Measurements from ENCODE around the gene RASAL2. TPM values are rescaled to one million over a fixed set of nuclear protein-coding genes. Genes with fewer than 3 reads are reported as not detected.

RASAL2 gene
- total and polyA plus RNA-seq, 2 of the 4 experiments (the other 2 are of a cell fraction): 13.1 to 20.6 TPM

DNA sequence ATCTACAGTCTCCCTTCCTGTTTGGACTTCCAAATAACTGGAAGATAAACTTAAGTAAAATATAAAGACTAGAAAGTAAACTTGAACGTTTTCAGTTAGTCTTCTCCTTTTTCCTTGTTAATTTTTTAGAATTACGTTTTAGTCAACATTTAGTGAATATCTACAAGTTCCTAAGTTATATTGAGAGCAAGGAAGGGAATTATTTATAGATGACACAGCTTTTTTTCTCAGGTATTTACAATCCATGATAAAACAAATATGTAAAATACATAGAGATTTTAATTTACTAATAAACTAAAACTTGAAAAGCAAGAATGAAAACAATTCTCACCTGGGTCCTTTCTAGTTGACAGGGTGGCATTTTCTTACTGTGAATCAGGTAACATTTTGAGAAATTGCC is 313.3 kb downstream of the RASAL2 start:
- Histone ChIP-seq H3K27ac (ENCODE audit: insufficient read depth, low read length) (no peak overlapping the region), H3K79me1 (ENCODE audit: low read depth in 1 of 2, low read length in 2 of 2) (peaks cover 7 to 15% of the 10 kb centered on the region in 2 experiments; a peak in 2 of 4 replicates), H4K5ac (ENCODE audit: low read depth, low read length) (no peak overlapping the region), H2BK5ac (ENCODE audit: low read depth, low read length, poor library complexity, severe bottlenecking) (no peak overlapping the region), H2AK5ac (ENCODE audit: low read depth, low read length) (no peak overlapping the region), H3K9me1 (ENCODE audit: insufficient read depth, low read length) (0 out of 2 replicates have a peak, but pooled peaks cover 5% of the 10 kb centered on the region), H3K4me1 (ENCODE audit: control insufficient read depth, insufficient read depth, low read length) (peaks cover 3% of the 10 kb centered on the region; the same call in 1 of the 2 replicates), H2BK15ac (ENCODE audit: low read depth, low read length) (no peak overlapping the region), H3K4ac (ENCODE audit: low read depth, low read length) (no peak overlapping the region), H2AFZ (replicated peaks; ENCODE audit: low read length, poor library complexity) (no peak overlapping the region), H3K56ac (ENCODE audit: extremely low read depth, insufficient read depth, low read length) (no peak overlapping the region), H3K36me3 (ENCODE audit: control insufficient read depth, insufficient read depth, low read length) (no peaks in the 10 kb centered on the region), H2BK20ac (ENCODE audit: low read depth, low read length) (no peak overlapping the region), H3K23ac (ENCODE audit: low read depth, low read length) (no peak overlapping the region), H4K91ac (ENCODE audit: insufficient read depth, low read depth, low read length) (no peak overlapping the region), H4K8ac (ENCODE audit: low read depth in 2 of 2, low read length in 2 of 2) (no peak overlapping the region; a peak in 1 of 4 replicates), H2BK120ac (ENCODE audit: low read depth, low read length) (no peak overlapping the region), H3K4me3 (ENCODE audit: insufficient read depth, low read depth, low read length) (no peak overlapping the region), H3K9me3 (ENCODE audit: control insufficient read depth, insufficient read depth, low read length) (no peaks in the 10 kb centered on the region), H3K27me3 (ENCODE audit: control insufficient read depth, insufficient read depth, low read length) (no peaks in the 10 kb centered on the region), H2AK9ac (replicated peaks; ENCODE audit: low read depth, low read length, poor library complexity) (no peak overlapping the region), H3K18ac (ENCODE audit: low read depth, low read length) (no peak overlapping the region), H3K14ac (replicated peaks; ENCODE audit: low read depth, low read length) (no peak overlapping the region), H3K4me2 (ENCODE audit: low read depth, low read length) (no peak overlapping the region), H4K20me1 (ENCODE audit: insufficient read depth, low read length) (no peaks in the 10 kb centered on the region), H3K9ac (ENCODE audit: low read depth, low read length) (no peak overlapping the region)
- POLR2A ChIA-PET (ENCODE audit: unreplicated experiment): no interaction called here
- TF ChIP-seq POLR2A (IDR thresholded peaks at IDR 0.05; ENCODE audit: low read depth, low read length): no peak
- no peak for TF ChIP-seq CEBPB (IDR thresholded peaks at IDR 0.05; ENCODE audit: low read depth, low read length)
- no peak for TF ChIP-seq NFE2L2 (IDR thresholded peaks at IDR 0.05; ENCODE audit: low read depth, low read length)
- no peak for TF ChIP-seq RCOR1 (IDR thresholded peaks at IDR 0.05; ENCODE audit: insufficient replicate concordance, low read length)
- TF ChIP-seq, protein P1, sequence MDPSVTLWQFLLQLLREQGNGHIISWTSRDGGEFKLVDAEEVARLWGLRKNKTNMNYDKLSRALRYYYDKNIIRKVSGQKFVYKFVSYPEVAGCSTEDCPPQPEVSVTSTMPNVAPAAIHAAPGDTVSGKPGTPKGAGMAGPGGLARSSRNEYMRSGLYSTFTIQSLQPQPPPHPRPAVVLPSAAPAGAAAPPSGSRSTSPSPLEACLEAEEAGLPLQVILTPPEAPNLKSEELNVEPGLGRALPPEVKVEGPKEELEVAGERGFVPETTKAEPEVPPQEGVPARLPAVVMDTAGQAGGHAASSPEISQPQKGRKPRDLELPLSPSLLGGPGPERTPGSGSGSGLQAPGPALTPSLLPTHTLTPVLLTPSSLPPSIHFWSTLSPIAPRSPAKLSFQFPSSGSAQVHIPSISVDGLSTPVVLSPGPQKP (IDR thresholded peaks at IDR 0.05; ENCODE audit: borderline replicate concordance, low read depth, low read length): no peak
- TF ChIP-seq RAD21 (IDR thresholded peaks at IDR 0.05; ENCODE audit: low read length): no peak
- TF ChIP-seq BHLHE40 (IDR thresholded peaks at IDR 0.05; ENCODE audit: low read depth, low read length): no peak
- no peak for TF ChIP-seq RFX5 (IDR thresholded peaks at IDR 0.05; ENCODE audit: low read depth, low read length)
- TF ChIP-seq MAFK (IDR thresholded peaks at IDR 0.05; ENCODE audit: low read depth, low read length): no peak
- TF ChIP-seq, protein P2, sequence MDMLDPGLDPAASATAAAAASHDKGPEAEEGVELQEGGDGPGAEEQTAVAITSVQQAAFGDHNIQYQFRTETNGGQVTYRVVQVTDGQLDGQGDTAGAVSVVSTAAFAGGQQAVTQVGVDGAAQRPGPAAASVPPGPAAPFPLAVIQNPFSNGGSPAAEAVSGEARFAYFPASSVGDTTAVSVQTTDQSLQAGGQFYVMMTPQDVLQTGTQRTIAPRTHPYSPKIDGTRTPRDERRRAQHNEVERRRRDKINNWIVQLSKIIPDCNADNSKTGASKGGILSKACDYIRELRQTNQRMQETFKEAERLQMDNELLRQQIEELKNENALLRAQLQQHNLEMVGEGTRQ (IDR thresholded peaks at IDR 0.05; ENCODE audit: low read depth, low read length): no peak
- TF ChIP-seq, protein P3, sequence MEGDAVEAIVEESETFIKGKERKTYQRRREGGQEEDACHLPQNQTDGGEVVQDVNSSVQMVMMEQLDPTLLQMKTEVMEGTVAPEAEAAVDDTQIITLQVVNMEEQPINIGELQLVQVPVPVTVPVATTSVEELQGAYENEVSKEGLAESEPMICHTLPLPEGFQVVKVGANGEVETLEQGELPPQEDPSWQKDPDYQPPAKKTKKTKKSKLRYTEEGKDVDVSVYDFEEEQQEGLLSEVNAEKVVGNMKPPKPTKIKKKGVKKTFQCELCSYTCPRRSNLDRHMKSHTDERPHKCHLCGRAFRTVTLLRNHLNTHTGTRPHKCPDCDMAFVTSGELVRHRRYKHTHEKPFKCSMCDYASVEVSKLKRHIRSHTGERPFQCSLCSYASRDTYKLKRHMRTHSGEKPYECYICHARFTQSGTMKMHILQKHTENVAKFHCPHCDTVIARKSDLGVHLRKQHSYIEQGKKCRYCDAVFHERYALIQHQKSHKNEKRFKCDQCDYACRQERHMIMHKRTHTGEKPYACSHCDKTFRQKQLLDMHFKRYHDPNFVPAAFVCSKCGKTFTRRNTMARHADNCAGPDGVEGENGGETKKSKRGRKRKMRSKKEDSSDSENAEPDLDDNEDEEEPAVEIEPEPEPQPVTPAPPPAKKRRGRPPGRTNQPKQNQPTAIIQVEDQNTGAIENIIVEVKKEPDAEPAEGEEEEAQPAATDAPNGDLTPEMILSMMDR (conservative IDR thresholded peaks at IDR 0.05; ENCODE audit: low read depth, low read length): no peak
- TF ChIP-seq FOS (IDR thresholded peaks at IDR 0.05; ENCODE audit: low read depth, low read length): no peak
- TF ChIP-seq MAZ (IDR thresholded peaks at IDR 0.05; ENCODE audit: borderline replicate concordance, low read depth, low read length): no peak
- TF ChIP-seq SMC3 (IDR thresholded peaks at IDR 0.05; ENCODE audit: low read depth, low read length): no peak
- TF ChIP-seq CHD1 (IDR thresholded peaks at IDR 0.05; ENCODE audit: low read depth, low read length): no peak
- TF ChIP-seq MXI1 (IDR thresholded peaks at IDR 0.05; ENCODE audit: borderline replicate concordance, low read depth, low read length): no peak
- CTCF ChIA-PET: interaction anchor here (1.2 kb wide), 1 partner anchor 108 kb away, joined by 4 read pairs; no protein-coding TSS in a partner anchor
- dilution Hi-C loops (cut with HindIII; ENCODE audit: low sequenced_read_pairs, unreplicated experiment): no loop called here
- intact Hi-C loops (cut with micrococcal nuclease): no loop called here
- no TSS peak for BruUV-seq (replicated peaks)
- ATAC-seq (ENCODE audit: low read depth) (no peak), DNase-seq (no peak)
- WGBS, 2 experiments (ENCODE audit: extremely low coverage in 2 of 2, insufficient read length in 1 of 2): no CpG with 5 or more reads among the region's 2 CpGs
- in situ Hi-C loops (cut with MboI; ENCODE audit: low sequenced_read_pairs): no loop called here
